PC-3 (cell line): Measurements from ENCODE around the gene ARHGAP4. TPM values are rescaled to one million over a fixed set of nuclear protein-coding genes. Genes with fewer than 3 reads are reported as not detected.

Experiments
- ATAC-seq: fragments of 200-7000 bp; cut with Tn5 transposase; 2 replicates; pipeline ENCODE4 v1.9.1; 2020; ENCODE audit warnings: mild to moderate bottlenecking, moderate library complexity
- BruUV-seq: library from RNA; stranded (reverse); fragments of 400-500 nt; replicated peaks from 2 replicates; lab custom pipeline; 2021; lab: Mats Ljungman, UMichigan
- CTCF ChIA-PET: fragments of 300-600 bp; sonication (Branson Sonifier 250); formaldehyde crosslinking; loops from one replicate; lab custom pipeline; 2022; ENCODE audit warnings: antibody characterized with exemption; lab: Charles Lee
- POLR2A ChIA-PET: fragments of 300-600 bp; sonication (Branson Sonifier 250); formaldehyde crosslinking; loops from one replicate; lab custom pipeline; 2022; ENCODE audit warnings: antibody characterized with exemption; ENCODE audit not compliant: unreplicated experiment; lab: Charles Lee
- DNase-seq: peaks from one replicate; pipeline ENCODE4 v3.0.0-alpha.2; 2015
- H2AFZ ChIP-seq: fragments of 300-600 bp; sonication (generic); 2 replicates; pipeline ENCODE4 v1.6.0; 2016; ENCODE audit warnings: antibody characterized with exemption, low read length
- H3F3A ChIP-seq: fragments of 300-600 bp; sonication (generic); one replicate; pipeline ENCODE4 v1.6.0; 2017; ENCODE audit warnings: antibody characterized with exemption, low read length, control low read depth, mild to moderate bottlenecking; ENCODE audit not compliant: unreplicated experiment
- H3K27ac ChIP-seq: fragments of 300-600 bp; sonication (generic); 2 replicates; pipeline ENCODE4 v1.5.1; 2016; ENCODE audit warnings: mild to moderate bottlenecking, low read length
- H3K27me3 ChIP-seq: fragments of 300-600 bp; sonication (generic); 2 replicates; pipeline ENCODE4 v1.6.1; 2016; ENCODE audit warnings: low read length, mixed read lengths
- H3K36me3 ChIP-seq: fragments of 300-600 bp; sonication (generic); 2 replicates; pipeline ENCODE4 v1.6.1; 2016; ENCODE audit warnings: low read depth, mixed run types, low read length, mixed read lengths
- H3K4me1 ChIP-seq: fragments of 300-600 bp; sonication (generic); 2 replicates; pipeline ENCODE4 v1.5.1; 2016; ENCODE audit warnings: low read length; ENCODE audit not compliant: insufficient read depth
- H3K4me2 ChIP-seq: fragments of 300-600 bp; sonication (generic); 2 replicates; pipeline ENCODE4 v1.6.0; 2016; ENCODE audit warnings: low read length
- H3K4me3 ChIP-seq: fragments of 300-600 bp; sonication (generic); 2 replicates; pipeline ENCODE4 v1.5.1; 2016; ENCODE audit warnings: mild to moderate bottlenecking, low read length, mixed read lengths
- H3K79me2 ChIP-seq: fragments of 300-600 bp; sonication (generic); 2 replicates; pipeline ENCODE4 v1.6.1; 2017; ENCODE audit warnings: low read length, mixed read lengths
- H3K9ac ChIP-seq: fragments of 300-600 bp; sonication (generic); 2 replicates; pipeline ENCODE4 v1.6.0; 2016; ENCODE audit warnings: mild to moderate bottlenecking, low read length
- H3K9me2 ChIP-seq: fragments of 300-600 bp; sonication (generic); replicated peaks from 2 replicates; pipeline ENCODE4 v1.6.1; 2016; ENCODE audit warnings: mixed run types, low read length, mixed read lengths
- H3K9me3 ChIP-seq: fragments of 300-600 bp; sonication (generic); 2 replicates; pipeline ENCODE4 v1.6.1; 2016; ENCODE audit warnings: low read length, mixed read lengths
- H4K20me1 ChIP-seq: fragments of 300-600 bp; sonication (generic); 2 replicates; pipeline ENCODE4 v1.6.1; 2016; ENCODE audit warnings: low read length, mixed read lengths
- EZH2 ChIP-seq: fragments of 300-600 bp; sonication (generic); IDR thresholded peaks from one replicate; pipeline ENCODE4 v1.6.1; 2017; ENCODE audit warnings: antibody characterized with exemption, mild to moderate bottlenecking, low read length; ENCODE audit not compliant: unreplicated experiment
- EZH2phosphoT487 ChIP-seq: fragments of 300-600 bp; sonication (generic); IDR thresholded peaks from 2 replicates; pipeline ENCODE4 v1.6.1; 2018; ENCODE audit warnings: mild to moderate bottlenecking, antibody characterized with exemption, low read length, borderline replicate concordance
- intact Hi-C: fragments of 100-400 bp; cut with micrococcal nuclease; formaldehyde crosslinking; loops from 2 replicates; pipeline ENCODE4 v1.9.0; 2023
- total RNA-seq: library from RNA; depleted of rRNA; stranded (reverse); fragments of >200 nt; gene quantifications from 2 replicates; pipeline ENCODE4 v1.2.3, GENCODE V29; 2014
- TF ChIP-seq, protein P1 (sequence below): fragments of 300-600 bp; sonication (generic); conservative IDR thresholded peaks from 2 replicates; pipeline ENCODE4 v1.5.1; 2017; ENCODE audit warnings: antibody characterized with exemption, low read depth, mild to moderate bottlenecking, low read length

ARHGAP4 gene
- total RNA-seq, 1 experiment from 2014 or later, result 4.6 TPM

DNA sequence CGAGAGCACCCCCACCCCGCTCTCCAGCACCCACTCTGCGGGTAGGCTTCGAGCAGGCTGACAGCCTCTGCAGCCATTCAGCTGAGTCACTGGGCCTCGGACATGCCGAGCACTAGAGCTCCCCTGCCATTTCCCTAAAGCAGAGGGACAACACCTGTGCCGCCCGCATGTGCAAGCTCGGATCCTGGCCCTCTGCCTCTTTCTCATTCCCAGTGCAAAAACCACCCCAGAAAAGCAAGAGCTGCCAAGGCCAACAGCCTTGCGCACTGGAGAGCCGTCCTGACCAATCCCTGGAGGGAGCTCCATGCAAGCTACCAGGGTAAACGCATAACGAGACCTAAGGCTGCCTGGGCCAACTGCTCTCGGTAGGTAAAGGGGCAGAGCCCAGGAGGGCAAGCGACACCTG lies 40.2 kb upstream of the ARHGAP4 start:
- Histone ChIP-seq H3K9ac (no peak overlapping the region), H3F3A (no peaks in the 10 kb centered on the region), H3K4me1 (peaks cover 17% of the 10 kb centered on the region), H2AFZ (no peak overlapping the region), H4K20me1 (peaks cover 38% of the 10 kb centered on the region), H3K27me3 (no peaks in the 10 kb centered on the region), H3K9me3 (no peaks in the 10 kb centered on the region), H3K4me3 (no peak overlapping the region), H3K4me2 (no peak overlapping the region), H3K9me2 (no peaks in the 10 kb centered on the region), H3K79me2 (peaks cover 82% of the 10 kb centered on the region), H3K36me3 (peaks cover 15% of the 10 kb centered on the region; the same call in 1 of the 2 replicates), H3K27ac (no peak overlapping the region)
- BruUV-seq, result no TSS peak
- intact Hi-C loops, result no loop called here
- POLR2A ChIA-PET, result no interaction called here
- CTCF ChIA-PET, result interaction anchor here (1.6 kb wide), 1 partner anchor 38 kb away, joined by 5 read pairs; no protein-coding TSS in a partner anchor
- no peak for TF ChIP-seq EZH2
- TF ChIP-seq EZH2phosphoT487, result no peak
- TF ChIP-seq, protein P1, sequence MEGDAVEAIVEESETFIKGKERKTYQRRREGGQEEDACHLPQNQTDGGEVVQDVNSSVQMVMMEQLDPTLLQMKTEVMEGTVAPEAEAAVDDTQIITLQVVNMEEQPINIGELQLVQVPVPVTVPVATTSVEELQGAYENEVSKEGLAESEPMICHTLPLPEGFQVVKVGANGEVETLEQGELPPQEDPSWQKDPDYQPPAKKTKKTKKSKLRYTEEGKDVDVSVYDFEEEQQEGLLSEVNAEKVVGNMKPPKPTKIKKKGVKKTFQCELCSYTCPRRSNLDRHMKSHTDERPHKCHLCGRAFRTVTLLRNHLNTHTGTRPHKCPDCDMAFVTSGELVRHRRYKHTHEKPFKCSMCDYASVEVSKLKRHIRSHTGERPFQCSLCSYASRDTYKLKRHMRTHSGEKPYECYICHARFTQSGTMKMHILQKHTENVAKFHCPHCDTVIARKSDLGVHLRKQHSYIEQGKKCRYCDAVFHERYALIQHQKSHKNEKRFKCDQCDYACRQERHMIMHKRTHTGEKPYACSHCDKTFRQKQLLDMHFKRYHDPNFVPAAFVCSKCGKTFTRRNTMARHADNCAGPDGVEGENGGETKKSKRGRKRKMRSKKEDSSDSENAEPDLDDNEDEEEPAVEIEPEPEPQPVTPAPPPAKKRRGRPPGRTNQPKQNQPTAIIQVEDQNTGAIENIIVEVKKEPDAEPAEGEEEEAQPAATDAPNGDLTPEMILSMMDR, result no peak
- DNase-seq (no peak), ATAC-seq (no peak)

DNA sequence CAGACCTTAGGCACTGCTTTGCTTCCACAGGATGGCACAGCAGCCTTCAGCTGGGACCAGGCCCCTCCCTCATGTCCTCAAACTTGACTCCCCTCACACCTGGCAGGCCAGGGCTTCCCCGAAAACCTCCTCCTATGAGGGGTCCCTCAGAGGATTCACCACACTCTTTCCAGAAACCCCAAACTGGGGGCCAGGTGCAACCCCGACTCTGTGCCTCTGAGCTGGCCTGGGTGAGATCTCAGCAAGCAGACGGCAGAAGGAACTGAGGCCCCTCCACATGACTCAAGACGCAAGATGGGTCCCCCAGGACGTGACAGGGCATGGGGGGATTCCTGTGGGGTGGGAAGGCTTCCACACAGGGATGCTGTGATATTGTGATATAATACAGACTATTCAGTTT lies 39.3 kb upstream of the ARHGAP4 start:
- ATAC-seq (no peak), DNase-seq (no peak)
- Histone ChIP-seq H3K36me3 (peaks cover 18% of the 10 kb centered on the region; the same call in 1 of the 2 replicates), H3K27me3 (no peaks in the 10 kb centered on the region), H4K20me1 (peaks cover 38% of the 10 kb centered on the region), H3K4me2 (no peak overlapping the region), H3K9me3 (no peaks in the 10 kb centered on the region), H3K79me2 (peaks cover 75% of the 10 kb centered on the region), H3K9ac (no peak overlapping the region), H3K9me2 (no peaks in the 10 kb centered on the region), H3K4me1 (peaks cover 17% of the 10 kb centered on the region), H3F3A (no peaks in the 10 kb centered on the region), H3K27ac (no peak overlapping the region), H3K4me3 (no peak overlapping the region), H2AFZ (no peak overlapping the region)
- TF ChIP-seq EZH2, result no peak
- TF ChIP-seq, protein P1, result no peak
- no peak for TF ChIP-seq EZH2phosphoT487
- no TSS peak for BruUV-seq
- intact Hi-C loops, result no loop called here
- POLR2A ChIA-PET, result no interaction called here
- CTCF ChIA-PET, result interaction anchor here (0.6 kb wide), 1 partner anchor 44 kb away, joined by 5 read pairs; no protein-coding TSS in a partner anchor

DNA sequence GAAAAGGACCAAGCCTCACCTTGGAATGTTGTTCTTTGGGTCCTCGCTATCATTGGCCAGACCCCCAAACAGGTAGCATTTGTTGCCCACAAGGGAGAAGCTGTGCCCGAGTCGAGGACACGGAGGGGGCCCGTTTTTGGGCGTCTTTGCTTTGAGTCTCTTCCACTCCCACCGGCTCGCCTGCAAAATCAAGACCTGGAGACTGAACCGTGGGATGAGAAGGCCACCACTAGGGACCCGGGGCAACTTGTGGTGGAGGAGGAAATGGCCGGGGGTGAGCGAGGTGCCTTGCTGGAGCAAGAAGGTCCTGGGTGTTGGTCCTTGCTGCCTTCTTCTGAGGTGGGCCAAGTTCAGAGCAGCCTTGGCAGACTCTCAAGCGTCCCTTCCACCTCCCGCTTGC lies 38.0 kb upstream of the ARHGAP4 start:
- Histone ChIP-seq H2AFZ (no peak overlapping the region), H3K4me2 (no peak overlapping the region), H3F3A (no peaks in the 10 kb centered on the region), H3K9me2 (no peaks in the 10 kb centered on the region), H3K9ac (no peak overlapping the region), H3K27me3 (no peaks in the 10 kb centered on the region), H3K9me3 (no peaks in the 10 kb centered on the region), H4K20me1 (peaks cover 30% of the 10 kb centered on the region), H3K27ac (no peak overlapping the region), H3K36me3 (peaks cover 29% of the 10 kb centered on the region), H3K4me3 (no peak overlapping the region), H3K4me1 (peaks cover 17% of the 10 kb centered on the region), H3K79me2 (peaks cover 63% of the 10 kb centered on the region)
- BruUV-seq, result no TSS peak
- ChIA-PET POLR2A (no interaction called here), CTCF (no interaction called here)
- no peak for ATAC-seq
- intact Hi-C loops, result no loop called here
- no peak for TF ChIP-seq EZH2
- DNase-seq, result no peak
